HUES6 (cell line): ENCODE measurements around the gene SLC34A3.

Source experiments
- H3K27ac ChIP-seq: 2 replicates; pipeline ENCODE4 v1.7.0; 2013; ENCODE audit warnings: low read depth, mild to moderate bottlenecking, low read length, inconsistent platforms
- H3K27me3 ChIP-seq: 2 replicates; pipeline ENCODE4 v1.6.1; 2013; ENCODE audit warnings: low read length; ENCODE audit not compliant: control insufficient read depth, insufficient read depth
- H3K36me3 ChIP-seq: 2 replicates; pipeline ENCODE4 v1.6.1; 2013; ENCODE audit warnings: low read length; ENCODE audit not compliant: control insufficient read depth, insufficient read depth
- H3K4me1 ChIP-seq: 2 replicates; pipeline ENCODE4 v1.6.1; 2013; ENCODE audit warnings: low read length; ENCODE audit not compliant: control insufficient read depth, insufficient read depth
- H3K4me3 ChIP-seq: 2 replicates; pipeline ENCODE4 v1.5.1; 2013; ENCODE audit warnings: low read depth, low read length
- H3K9ac ChIP-seq: one replicate; pipeline ENCODE4 v1.6.1; 2013; ENCODE audit warnings: mild to moderate bottlenecking, low read length
- H3K9me3 ChIP-seq: 2 replicates; pipeline ENCODE4 v1.6.1; 2013; ENCODE audit warnings: low read depth, low read length; ENCODE audit not compliant: control insufficient read depth, insufficient read depth

The SLC34A3 gene

GRCh38 chr9:137211532-137211931 lies 19.2 kb upstream of the SLC34A3 start:
- Histone ChIP-seq H3K4me1 (peaks cover 3% of the 10 kb centered on the region; the same call in 1 of the 2 replicates), H3K9me3 (no peaks in the 10 kb centered on the region), H3K9ac (no peak overlapping the region), H3K27ac (no peak overlapping the region), H3K36me3 (peaks cover 61% of the 10 kb centered on the region), H3K27me3 (no peaks in the 10 kb centered on the region), H3K4me3 (no peak overlapping the region)

- H3K4me1 ChIP-seq = peaks cover 6% of the 10 kb centered on the region
- H3K4me3 ChIP-seq = no peak overlapping the region
- H3K27ac ChIP-seq = no peak overlapping the region
- no peaks in the 10 kb centered on the region for H3K27me3 ChIP-seq
- H3K9ac ChIP-seq = no peak overlapping the region
- peaks cover 57% of the 10 kb centered on the region for H3K36me3 ChIP-seq
- no peaks in the 10 kb centered on the region for H3K9me3 ChIP-seq
Measured at GRCh38 chr9:137212520-137212919, 18.2 kb upstream of the SLC34A3 start.

DNA sequence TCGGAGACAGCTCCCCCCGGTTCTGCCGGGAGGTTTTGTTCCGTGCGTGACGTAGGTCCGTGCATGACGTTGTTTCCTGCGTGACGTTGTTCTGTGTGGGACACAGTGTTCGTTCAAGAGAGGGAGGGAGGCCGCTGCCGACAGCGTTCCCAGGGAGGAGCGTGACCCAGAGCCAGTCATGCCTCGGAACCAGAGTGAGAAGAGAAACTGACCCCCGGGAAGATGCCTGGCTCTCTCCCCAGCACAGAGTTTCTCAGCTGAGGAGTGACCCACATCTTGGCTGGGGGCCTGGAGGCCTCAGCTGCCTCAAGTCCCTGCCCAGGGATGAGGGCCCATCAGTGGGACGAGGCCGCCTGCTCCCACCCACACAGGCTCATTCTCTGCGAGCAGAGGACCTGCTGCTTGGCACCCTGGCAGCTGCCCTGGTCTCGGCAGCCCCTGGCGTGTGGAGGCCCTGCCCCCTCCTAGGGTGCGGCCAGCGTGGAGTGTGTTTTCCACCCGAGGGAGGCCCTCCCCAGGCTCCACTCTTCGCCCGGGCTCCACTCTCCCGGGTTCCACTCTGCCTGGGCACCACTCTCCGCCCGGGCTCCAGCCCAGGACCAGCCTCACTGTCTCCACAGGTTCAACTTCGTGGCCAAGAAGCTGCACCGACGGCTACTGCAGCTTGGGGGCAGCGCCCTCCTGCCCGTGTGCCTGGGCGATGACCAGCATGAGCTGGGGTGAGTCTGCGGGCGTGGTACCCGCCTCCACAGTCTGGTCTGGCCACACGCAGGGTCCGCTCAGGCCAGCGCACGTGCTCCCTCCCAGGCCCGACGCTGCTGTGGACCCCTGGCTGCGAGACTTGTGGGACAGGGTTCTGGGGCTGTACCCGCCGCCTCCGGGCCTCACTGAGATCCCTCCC lies 17.3 kb upstream of the SLC34A3 start:
- Histone ChIP-seq H3K36me3 (peaks cover 55% of the 10 kb centered on the region), H3K9me3 (no peaks in the 10 kb centered on the region), H3K27me3 (no peaks in the 10 kb centered on the region), H3K9ac (no peak overlapping the region), H3K4me3 (no peak overlapping the region), H3K27ac (no peak overlapping the region), H3K4me1 (peaks cover 9% of the 10 kb centered on the region)

GRCh38 chr9:137214620-137215019 lies 16.1 kb upstream of the SLC34A3 start:
- Histone ChIP-seq H3K4me1 (peaks cover 19% of the 10 kb centered on the region), H3K9me3 (no peaks in the 10 kb centered on the region), H3K27me3 (no peaks in the 10 kb centered on the region), H3K27ac (no peak overlapping the region), H3K4me3 (no peak overlapping the region), H3K36me3 (peaks cover 51% of the 10 kb centered on the region), H3K9ac (no peak overlapping the region)

- peaks cover 20% of the 10 kb centered on the region for H3K4me1 ChIP-seq
- no peaks in the 10 kb centered on the region for H3K27me3 ChIP-seq
- no peak overlapping the region for H3K27ac ChIP-seq
- no peak overlapping the region for H3K9ac ChIP-seq
- no peaks in the 10 kb centered on the region for H3K9me3 ChIP-seq
- H3K36me3 ChIP-seq = peaks cover 45% of the 10 kb centered on the region
- H3K4me3 ChIP-seq = no peak overlapping the region
Measured at GRCh38 chr9:137215196-137215986, 15.3 kb upstream of the SLC34A3 start.

GRCh38 chr9:137216188-137216965 lies 14.3 kb upstream of the SLC34A3 start:
- Histone ChIP-seq H3K9ac (no peak overlapping the region), H3K9me3 (no peaks in the 10 kb centered on the region), H3K27me3 (no peaks in the 10 kb centered on the region; the same call in 1 of the 2 replicates), H3K27ac (no peak overlapping the region), H3K4me1 (peaks cover 22% of the 10 kb centered on the region), H3K36me3 (peaks cover 44% of the 10 kb centered on the region), H3K4me3 (no peak overlapping the region)

DNA sequence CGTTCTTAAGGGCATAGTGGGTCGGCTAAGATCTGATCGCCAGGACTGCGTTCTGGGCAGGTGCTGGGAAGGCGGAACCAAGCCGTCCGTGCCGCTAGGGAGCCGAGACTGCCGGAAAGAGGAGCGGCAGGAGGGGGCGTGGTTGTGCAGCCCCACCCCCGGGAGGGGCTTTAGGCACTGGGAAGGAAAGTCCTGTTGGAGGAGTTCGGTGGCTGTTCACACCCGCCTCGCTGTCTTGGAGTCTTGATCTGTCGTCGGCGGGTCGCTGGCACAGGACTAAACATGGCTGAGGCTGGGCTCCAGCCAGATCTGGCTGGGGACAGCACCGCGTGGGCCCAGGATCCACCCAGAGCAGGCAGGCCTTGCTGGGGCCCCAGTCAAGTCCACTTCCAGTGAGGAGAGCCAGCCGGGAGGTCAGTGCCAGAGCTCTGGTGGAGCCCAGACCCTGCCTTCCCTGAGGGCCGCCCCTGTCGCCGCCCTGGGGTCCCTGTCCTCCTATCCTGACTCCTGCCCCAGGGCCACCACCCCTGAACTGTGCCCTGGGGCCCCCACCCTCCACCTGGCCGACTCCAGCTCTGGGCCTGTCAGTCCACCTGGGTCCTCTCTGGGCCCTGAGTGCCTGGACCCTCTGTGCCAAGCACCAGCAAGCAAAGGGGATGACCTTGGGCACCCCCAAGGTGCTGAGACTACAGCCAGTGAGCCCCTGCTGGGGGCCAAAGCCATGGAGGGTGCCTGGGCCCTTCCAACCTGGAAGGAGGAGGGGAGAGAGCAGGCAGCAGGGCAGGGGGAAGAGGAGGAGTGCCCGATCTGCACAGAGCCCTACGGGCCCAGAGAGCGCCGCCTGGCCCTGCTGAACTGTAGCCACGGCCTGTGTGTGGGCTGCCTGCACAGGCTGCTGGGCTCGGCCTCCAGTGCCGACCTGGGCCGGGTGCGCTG lies 13.2 kb upstream of the SLC34A3 start:
- H3K9ac ChIP-seq = no peak overlapping the region
- H3K27me3 ChIP-seq = peaks cover 3% of the 10 kb centered on the region
- H3K36me3 ChIP-seq = peaks cover 42% of the 10 kb centered on the region
- peak overlapping the region; percentile 18 for H3K4me3 ChIP-seq
- peaks cover 22% of the 10 kb centered on the region for H3K4me1 ChIP-seq
- no peak overlapping the region for H3K27ac ChIP-seq
- H3K9me3 ChIP-seq = no peaks in the 10 kb centered on the region

GRCh38 chr9:137218212-137218753 lies 12.4 kb upstream of the SLC34A3 start:
- H3K4me3 ChIP-seq = no peak overlapping the region
- H3K27ac ChIP-seq = no peak overlapping the region; the same call in 1 of the 2 replicates

DNA sequence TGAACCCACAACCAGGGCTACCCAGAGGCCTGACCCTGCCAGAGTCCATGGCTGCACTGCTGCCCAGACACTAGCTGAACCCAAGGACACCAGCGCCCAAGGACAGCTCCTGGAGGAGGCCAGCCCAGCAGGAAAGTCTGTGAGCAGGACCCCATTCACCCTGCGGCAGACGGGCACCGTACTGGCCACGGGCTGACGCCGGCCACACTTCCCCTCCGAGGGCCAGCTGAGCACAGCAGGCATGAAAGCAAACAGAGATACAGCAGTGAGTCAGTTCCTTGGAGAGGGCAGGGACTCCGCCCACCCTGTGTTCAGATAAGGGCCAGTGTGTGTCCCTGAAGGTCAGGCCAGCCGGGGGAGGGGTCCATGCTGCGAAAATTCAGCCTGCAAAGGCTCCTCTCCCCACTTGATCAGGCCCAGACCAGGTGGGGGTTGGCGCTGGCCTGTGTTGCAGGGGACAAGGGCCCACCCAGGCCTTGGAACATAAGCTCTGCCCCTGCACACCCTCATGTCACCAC lies 11.9 kb upstream of the SLC34A3 start:
- H3K36me3 ChIP-seq = peaks cover 30% of the 10 kb centered on the region
- H3K27me3 ChIP-seq = peaks cover 9% of the 10 kb centered on the region
- peaks cover 28% of the 10 kb centered on the region for H3K4me1 ChIP-seq
- H3K9ac ChIP-seq = no peak overlapping the region
- H3K27ac ChIP-seq = no peak overlapping the region; the same call in 1 of the 2 replicates
- H3K9me3 ChIP-seq = no peaks in the 10 kb centered on the region
- H3K4me3 ChIP-seq = no peak overlapping the region

More at GRCh38 chr9:137218212-137218753, 12.4 kb upstream of the SLC34A3 start:
- H3K9ac ChIP-seq = peak overlapping the region; percentile 6
- peaks cover 28% of the 10 kb centered on the region for H3K4me1 ChIP-seq
- peaks cover 35% of the 10 kb centered on the region for H3K36me3 ChIP-seq
- no peaks in the 10 kb centered on the region for H3K9me3 ChIP-seq
- peaks cover 9% of the 10 kb centered on the region for H3K27me3 ChIP-seq
